WTC11 (cell line): ENCODE measurements around the gene THSD7B. TPM values are rescaled to one million over a fixed set of nuclear protein-coding genes. Genes with fewer than 3 reads are reported as not detected.

Experiments
- ATAC-seq: fragments of 200-7000 bp; cut with Tn5 transposase; 2 replicates; pipeline ENCODE4 v1.10.0; 2021; ENCODE audit warnings: mild to moderate bottlenecking, moderate library complexity
- CTCF ChIA-PET: fragments of 300-600 bp; sonication (Branson Sonifier 250); formaldehyde crosslinking; loops from one replicate; lab custom pipeline; 2021; ENCODE audit warnings: antibody characterized with exemption; lab: Charles Lee
- POLR2A ChIA-PET: fragments of 350-600 bp; sonication (Branson Sonifier 250); formaldehyde crosslinking; loops from one replicate; lab custom pipeline; 2021; ENCODE audit warnings: antibody characterized with exemption; lab: Charles Lee
- DNase-seq: peaks from one replicate; pipeline ENCODE4 v3.0.0; 2021; ENCODE audit warnings: low spot score
- H3K27ac Mint-ChIP-seq: 2 replicates; pipeline ENCODE4 v1.8.0; 2021; ENCODE audit warnings: mixed read lengths
- H3K27me3 Mint-ChIP-seq: 2 replicates; pipeline ENCODE4 v1.8.0; 2021; ENCODE audit warnings: low read depth, mild to moderate bottlenecking, moderate library complexity, mixed read lengths
- H3K36me3 Mint-ChIP-seq: 2 replicates; pipeline ENCODE4 v1.8.0; 2021; ENCODE audit warnings: mixed read lengths
- H3K4me1 Mint-ChIP-seq: 2 replicates; pipeline ENCODE4 v1.8.0; 2022; ENCODE audit warnings: mixed read lengths
- H3K4me3 Mint-ChIP-seq: 2 replicates; pipeline ENCODE4 v1.8.0; 2021; ENCODE audit warnings: mild to moderate bottlenecking, moderate library complexity, mixed read lengths
- H3K9me3 Mint-ChIP-seq: 2 replicates; pipeline ENCODE4 v1.8.0; 2021; ENCODE audit warnings: mixed read lengths
- CREM ChIP-seq: sonication (generic); formaldehyde crosslinking; IDR thresholded peaks from 2 replicates; pipeline ENCODE4 v1.8.1; 2022; ENCODE audit warnings: mild to moderate bottlenecking, missing genetic modification reagents, moderate library complexity
- EMX1 ChIP-seq: fragments of 250-450 bp; sonication (Bioruptor Pico); IDR thresholded peaks from 2 replicates; pipeline ENCODE4 v1.8.0; 2021; ENCODE audit warnings: mild to moderate bottlenecking
- SMAD3 ChIP-seq: sonication (generic); formaldehyde crosslinking; IDR thresholded peaks from 2 replicates; pipeline ENCODE4 v1.8.0; 2022; ENCODE audit warnings: missing genetic modification reagents, mild to moderate bottlenecking, borderline replicate concordance
- TEAD1 ChIP-seq: sonication (generic); formaldehyde crosslinking; IDR thresholded peaks from 2 replicates; pipeline ENCODE4 v1.8.0; 2022; ENCODE audit warnings: mild to moderate bottlenecking, missing genetic modification reagents
- TP53 ChIP-seq: sonication (generic); formaldehyde crosslinking; IDR thresholded peaks from 2 replicates; pipeline ENCODE4 v1.8.1; 2023; ENCODE audit warnings: mild to moderate bottlenecking, missing genetic modification reagents
- ZNF263 ChIP-seq: sonication (generic); formaldehyde crosslinking; IDR thresholded peaks from 2 replicates; pipeline ENCODE4 v1.8.1; 2022; ENCODE audit warnings: low read depth, mild to moderate bottlenecking, moderate library complexity, missing genetic modification reagents
- total RNA-seq: library from RNA; stranded (reverse); gene quantifications from 3 replicates; pipeline ENCODE4 v1.2.3, GENCODE V29; 2021
- TF ChIP-seq, protein P1 (sequence below): fragments of 200-600 bp; IDR thresholded peaks from 2 replicates; pipeline ENCODE4 v1.8.0; 2022; ENCODE audit warnings: antibody characterized with exemption
- TF ChIP-seq, protein P2 (sequence below): sonication (generic); formaldehyde crosslinking; IDR thresholded peaks from 2 replicates; pipeline ENCODE4 v1.8.1; 2023; ENCODE audit warnings: mild to moderate bottlenecking, missing genetic modification reagents, borderline replicate concordance
- TF ChIP-seq, protein P3 (sequence below): sonication (generic); formaldehyde crosslinking; IDR thresholded peaks from 2 replicates; pipeline ENCODE4 v1.8.1; 2023; ENCODE audit warnings: mild to moderate bottlenecking, missing genetic modification reagents
- TF ChIP-seq, protein P4 (sequence below): fragments of 250-450 bp; sonication (Bioruptor Pico); IDR thresholded peaks from 2 replicates; pipeline ENCODE4 v1.9.0; 2021; ENCODE audit warnings: mild to moderate bottlenecking
- TF ChIP-seq, protein P5 (sequence below): sonication (generic); formaldehyde crosslinking; conservative IDR thresholded peaks from 2 replicates; pipeline ENCODE4 v1.8.1; 2022; ENCODE audit warnings: mild to moderate bottlenecking, missing genetic modification reagents
- TF ChIP-seq, protein P6 (sequence below): sonication (generic); formaldehyde crosslinking; IDR thresholded peaks from 2 replicates; pipeline ENCODE4 v1.8.0; 2023; ENCODE audit warnings: missing genetic modification reagents, mild to moderate bottlenecking, borderline replicate concordance
- TF ChIP-seq, protein P7 (sequence below): sonication (generic); formaldehyde crosslinking; IDR thresholded peaks from 2 replicates; pipeline ENCODE4 v1.8.1; 2023; ENCODE audit warnings: mild to moderate bottlenecking, missing genetic modification reagents, moderate library complexity
- TF ChIP-seq, protein P8 (sequence below): sonication (generic); formaldehyde crosslinking; IDR thresholded peaks from 2 replicates; pipeline ENCODE4 v1.8.1; 2023; ENCODE audit warnings: mild to moderate bottlenecking, moderate library complexity, missing genetic modification reagents
- TF ChIP-seq, protein P9 (sequence below): fragments of 250-450 bp; sonication (Bioruptor Pico); IDR thresholded peaks from 2 replicates; pipeline ENCODE4 v2.1.2; 2022; ENCODE audit warnings: mild to moderate bottlenecking, moderate library complexity
- TF ChIP-seq, protein P10 (sequence below): sonication (generic); formaldehyde crosslinking; IDR thresholded peaks from 2 replicates; pipeline ENCODE4 v1.8.0; 2022; ENCODE audit warnings: mild to moderate bottlenecking, missing genetic modification reagents

Gene THSD7B
- total RNA-seq, 1 experiment from 2014 or later, result 2.9 TPM

DNA sequence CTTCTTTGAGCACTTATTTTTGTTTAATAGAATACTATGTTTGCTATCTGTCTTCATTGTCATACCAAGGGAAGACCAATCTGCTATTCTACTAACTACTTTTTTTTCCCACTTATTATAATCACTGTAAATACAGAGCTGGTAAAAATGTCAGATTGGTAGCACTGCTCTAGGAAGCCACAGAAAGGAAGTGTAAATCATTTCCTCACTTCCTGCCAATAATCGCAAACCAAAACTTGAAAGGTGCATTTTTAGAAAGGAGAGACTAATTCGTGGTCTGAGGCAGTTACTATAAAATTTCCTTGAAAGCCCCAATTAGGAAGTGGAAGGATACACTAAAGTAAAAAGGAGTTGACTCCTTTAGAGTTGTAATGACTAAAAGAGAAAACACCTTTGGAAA lies 13.9 kb upstream of the THSD7B start:
- POLR2A ChIA-PET, result no interaction called here
- CTCF ChIA-PET, result no interaction called here
- no peaks in the 10 kb centered on the region for H3K9me3 Mint-ChIP-seq

More for the DNA sequence above, 13.9 kb upstream of the THSD7B start:
- no peak for ATAC-seq
- no peak for DNase-seq
- H3K36me3 Mint-ChIP-seq, result no peaks in the 10 kb centered on the region
- no peak overlapping the region for H3K27ac Mint-ChIP-seq
- TF ChIP-seq ZNF263 (CRISPR knock-in tag) (no peak), TEAD1 (CRISPR knock-in tag) (no peak), CREM (no peak), EMX1 (CRISPR knock-in tag) (no peak), SMAD3 (no peak), TP53 (CRISPR knock-in tag) (no peak)
- TF ChIP-seq, protein P1, sequence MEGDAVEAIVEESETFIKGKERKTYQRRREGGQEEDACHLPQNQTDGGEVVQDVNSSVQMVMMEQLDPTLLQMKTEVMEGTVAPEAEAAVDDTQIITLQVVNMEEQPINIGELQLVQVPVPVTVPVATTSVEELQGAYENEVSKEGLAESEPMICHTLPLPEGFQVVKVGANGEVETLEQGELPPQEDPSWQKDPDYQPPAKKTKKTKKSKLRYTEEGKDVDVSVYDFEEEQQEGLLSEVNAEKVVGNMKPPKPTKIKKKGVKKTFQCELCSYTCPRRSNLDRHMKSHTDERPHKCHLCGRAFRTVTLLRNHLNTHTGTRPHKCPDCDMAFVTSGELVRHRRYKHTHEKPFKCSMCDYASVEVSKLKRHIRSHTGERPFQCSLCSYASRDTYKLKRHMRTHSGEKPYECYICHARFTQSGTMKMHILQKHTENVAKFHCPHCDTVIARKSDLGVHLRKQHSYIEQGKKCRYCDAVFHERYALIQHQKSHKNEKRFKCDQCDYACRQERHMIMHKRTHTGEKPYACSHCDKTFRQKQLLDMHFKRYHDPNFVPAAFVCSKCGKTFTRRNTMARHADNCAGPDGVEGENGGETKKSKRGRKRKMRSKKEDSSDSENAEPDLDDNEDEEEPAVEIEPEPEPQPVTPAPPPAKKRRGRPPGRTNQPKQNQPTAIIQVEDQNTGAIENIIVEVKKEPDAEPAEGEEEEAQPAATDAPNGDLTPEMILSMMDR, result no peak
- TF ChIP-seq, protein P2, sequence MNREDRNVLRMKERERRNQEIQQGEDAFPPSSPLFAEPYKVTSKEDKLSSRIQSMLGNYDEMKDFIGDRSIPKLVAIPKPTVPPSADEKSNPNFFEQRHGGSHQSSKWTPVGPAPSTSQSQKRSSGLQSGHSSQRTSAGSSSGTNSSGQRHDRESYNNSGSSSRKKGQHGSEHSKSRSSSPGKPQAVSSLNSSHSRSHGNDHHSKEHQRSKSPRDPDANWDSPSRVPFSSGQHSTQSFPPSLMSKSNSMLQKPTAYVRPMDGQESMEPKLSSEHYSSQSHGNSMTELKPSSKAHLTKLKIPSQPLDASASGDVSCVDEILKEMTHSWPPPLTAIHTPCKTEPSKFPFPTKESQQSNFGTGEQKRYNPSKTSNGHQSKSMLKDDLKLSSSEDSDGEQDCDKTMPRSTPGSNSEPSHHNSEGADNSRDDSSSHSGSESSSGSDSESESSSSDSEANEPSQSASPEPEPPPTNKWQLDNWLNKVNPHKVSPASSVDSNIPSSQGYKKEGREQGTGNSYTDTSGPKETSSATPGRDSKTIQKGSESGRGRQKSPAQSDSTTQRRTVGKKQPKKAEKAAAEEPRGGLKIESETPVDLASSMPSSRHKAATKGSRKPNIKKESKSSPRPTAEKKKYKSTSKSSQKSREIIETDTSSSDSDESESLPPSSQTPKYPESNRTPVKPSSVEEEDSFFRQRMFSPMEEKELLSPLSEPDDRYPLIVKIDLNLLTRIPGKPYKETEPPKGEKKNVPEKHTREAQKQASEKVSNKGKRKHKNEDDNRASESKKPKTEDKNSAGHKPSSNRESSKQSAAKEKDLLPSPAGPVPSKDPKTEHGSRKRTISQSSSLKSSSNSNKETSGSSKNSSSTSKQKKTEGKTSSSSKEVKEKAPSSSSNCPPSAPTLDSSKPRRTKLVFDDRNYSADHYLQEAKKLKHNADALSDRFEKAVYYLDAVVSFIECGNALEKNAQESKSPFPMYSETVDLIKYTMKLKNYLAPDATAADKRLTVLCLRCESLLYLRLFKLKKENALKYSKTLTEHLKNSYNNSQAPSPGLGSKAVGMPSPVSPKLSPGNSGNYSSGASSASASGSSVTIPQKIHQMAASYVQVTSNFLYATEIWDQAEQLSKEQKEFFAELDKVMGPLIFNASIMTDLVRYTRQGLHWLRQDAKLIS (CRISPR knock-in tag), result no peak
- TF ChIP-seq, protein P3, sequence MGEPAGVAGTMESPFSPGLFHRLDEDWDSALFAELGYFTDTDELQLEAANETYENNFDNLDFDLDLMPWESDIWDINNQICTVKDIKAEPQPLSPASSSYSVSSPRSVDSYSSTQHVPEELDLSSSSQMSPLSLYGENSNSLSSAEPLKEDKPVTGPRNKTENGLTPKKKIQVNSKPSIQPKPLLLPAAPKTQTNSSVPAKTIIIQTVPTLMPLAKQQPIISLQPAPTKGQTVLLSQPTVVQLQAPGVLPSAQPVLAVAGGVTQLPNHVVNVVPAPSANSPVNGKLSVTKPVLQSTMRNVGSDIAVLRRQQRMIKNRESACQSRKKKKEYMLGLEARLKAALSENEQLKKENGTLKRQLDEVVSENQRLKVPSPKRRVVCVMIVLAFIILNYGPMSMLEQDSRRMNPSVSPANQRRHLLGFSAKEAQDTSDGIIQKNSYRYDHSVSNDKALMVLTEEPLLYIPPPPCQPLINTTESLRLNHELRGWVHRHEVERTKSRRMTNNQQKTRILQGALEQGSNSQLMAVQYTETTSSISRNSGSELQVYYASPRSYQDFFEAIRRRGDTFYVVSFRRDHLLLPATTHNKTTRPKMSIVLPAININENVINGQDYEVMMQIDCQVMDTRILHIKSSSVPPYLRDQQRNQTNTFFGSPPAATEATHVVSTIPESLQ (CRISPR knock-in tag), result no peak
- TF ChIP-seq, protein P4, sequence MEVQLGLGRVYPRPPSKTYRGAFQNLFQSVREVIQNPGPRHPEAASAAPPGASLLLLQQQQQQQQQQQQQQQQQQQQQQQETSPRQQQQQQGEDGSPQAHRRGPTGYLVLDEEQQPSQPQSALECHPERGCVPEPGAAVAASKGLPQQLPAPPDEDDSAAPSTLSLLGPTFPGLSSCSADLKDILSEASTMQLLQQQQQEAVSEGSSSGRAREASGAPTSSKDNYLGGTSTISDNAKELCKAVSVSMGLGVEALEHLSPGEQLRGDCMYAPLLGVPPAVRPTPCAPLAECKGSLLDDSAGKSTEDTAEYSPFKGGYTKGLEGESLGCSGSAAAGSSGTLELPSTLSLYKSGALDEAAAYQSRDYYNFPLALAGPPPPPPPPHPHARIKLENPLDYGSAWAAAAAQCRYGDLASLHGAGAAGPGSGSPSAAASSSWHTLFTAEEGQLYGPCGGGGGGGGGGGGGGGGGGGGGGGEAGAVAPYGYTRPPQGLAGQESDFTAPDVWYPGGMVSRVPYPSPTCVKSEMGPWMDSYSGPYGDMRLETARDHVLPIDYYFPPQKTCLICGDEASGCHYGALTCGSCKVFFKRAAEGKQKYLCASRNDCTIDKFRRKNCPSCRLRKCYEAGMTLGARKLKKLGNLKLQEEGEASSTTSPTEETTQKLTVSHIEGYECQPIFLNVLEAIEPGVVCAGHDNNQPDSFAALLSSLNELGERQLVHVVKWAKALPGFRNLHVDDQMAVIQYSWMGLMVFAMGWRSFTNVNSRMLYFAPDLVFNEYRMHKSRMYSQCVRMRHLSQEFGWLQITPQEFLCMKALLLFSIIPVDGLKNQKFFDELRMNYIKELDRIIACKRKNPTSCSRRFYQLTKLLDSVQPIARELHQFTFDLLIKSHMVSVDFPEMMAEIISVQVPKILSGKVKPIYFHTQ (CRISPR knock-in tag), result no peak
- TF ChIP-seq, protein P5, sequence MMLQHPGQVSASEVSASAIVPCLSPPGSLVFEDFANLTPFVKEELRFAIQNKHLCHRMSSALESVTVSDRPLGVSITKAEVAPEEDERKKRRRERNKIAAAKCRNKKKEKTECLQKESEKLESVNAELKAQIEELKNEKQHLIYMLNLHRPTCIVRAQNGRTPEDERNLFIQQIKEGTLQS (CRISPR knock-in tag), result no peak
- TF ChIP-seq, protein P6, sequence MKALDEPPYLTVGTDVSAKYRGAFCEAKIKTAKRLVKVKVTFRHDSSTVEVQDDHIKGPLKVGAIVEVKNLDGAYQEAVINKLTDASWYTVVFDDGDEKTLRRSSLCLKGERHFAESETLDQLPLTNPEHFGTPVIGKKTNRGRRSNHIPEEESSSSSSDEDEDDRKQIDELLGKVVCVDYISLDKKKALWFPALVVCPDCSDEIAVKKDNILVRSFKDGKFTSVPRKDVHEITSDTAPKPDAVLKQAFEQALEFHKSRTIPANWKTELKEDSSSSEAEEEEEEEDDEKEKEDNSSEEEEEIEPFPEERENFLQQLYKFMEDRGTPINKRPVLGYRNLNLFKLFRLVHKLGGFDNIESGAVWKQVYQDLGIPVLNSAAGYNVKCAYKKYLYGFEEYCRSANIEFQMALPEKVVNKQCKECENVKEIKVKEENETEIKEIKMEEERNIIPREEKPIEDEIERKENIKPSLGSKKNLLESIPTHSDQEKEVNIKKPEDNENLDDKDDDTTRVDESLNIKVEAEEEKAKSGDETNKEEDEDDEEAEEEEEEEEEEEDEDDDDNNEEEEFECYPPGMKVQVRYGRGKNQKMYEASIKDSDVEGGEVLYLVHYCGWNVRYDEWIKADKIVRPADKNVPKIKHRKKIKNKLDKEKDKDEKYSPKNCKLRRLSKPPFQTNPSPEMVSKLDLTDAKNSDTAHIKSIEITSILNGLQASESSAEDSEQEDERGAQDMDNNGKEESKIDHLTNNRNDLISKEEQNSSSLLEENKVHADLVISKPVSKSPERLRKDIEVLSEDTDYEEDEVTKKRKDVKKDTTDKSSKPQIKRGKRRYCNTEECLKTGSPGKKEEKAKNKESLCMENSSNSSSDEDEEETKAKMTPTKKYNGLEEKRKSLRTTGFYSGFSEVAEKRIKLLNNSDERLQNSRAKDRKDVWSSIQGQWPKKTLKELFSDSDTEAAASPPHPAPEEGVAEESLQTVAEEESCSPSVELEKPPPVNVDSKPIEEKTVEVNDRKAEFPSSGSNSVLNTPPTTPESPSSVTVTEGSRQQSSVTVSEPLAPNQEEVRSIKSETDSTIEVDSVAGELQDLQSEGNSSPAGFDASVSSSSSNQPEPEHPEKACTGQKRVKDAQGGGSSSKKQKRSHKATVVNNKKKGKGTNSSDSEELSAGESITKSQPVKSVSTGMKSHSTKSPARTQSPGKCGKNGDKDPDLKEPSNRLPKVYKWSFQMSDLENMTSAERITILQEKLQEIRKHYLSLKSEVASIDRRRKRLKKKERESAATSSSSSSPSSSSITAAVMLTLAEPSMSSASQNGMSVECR (CRISPR knock-in tag), result no peak
- TF ChIP-seq, protein P7, sequence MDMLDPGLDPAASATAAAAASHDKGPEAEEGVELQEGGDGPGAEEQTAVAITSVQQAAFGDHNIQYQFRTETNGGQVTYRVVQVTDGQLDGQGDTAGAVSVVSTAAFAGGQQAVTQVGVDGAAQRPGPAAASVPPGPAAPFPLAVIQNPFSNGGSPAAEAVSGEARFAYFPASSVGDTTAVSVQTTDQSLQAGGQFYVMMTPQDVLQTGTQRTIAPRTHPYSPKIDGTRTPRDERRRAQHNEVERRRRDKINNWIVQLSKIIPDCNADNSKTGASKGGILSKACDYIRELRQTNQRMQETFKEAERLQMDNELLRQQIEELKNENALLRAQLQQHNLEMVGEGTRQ, result no peak
- TF ChIP-seq, protein P8, sequence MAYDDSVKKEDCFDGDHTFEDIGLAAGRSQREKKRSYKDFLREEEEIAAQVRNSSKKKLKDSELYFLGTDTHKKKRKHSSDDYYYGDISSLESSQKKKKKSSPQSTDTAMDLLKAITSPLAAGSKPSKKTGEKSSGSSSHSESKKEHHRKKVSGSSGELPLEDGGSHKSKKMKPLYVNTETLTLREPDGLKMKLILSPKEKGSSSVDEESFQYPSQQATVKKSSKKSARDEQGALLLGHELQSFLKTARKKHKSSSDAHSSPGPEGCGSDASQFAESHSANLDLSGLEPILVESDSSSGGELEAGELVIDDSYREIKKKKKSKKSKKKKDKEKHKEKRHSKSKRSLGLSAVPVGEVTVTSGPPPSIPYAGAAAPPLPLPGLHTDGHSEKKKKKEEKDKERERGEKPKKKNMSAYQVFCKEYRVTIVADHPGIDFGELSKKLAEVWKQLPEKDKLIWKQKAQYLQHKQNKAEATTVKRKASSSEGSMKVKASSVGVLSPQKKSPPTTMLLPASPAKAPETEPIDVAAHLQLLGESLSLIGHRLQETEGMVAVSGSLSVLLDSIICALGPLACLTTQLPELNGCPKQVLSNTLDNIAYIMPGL (CRISPR knock-in tag), result no peak
- TF ChIP-seq, protein P9, sequence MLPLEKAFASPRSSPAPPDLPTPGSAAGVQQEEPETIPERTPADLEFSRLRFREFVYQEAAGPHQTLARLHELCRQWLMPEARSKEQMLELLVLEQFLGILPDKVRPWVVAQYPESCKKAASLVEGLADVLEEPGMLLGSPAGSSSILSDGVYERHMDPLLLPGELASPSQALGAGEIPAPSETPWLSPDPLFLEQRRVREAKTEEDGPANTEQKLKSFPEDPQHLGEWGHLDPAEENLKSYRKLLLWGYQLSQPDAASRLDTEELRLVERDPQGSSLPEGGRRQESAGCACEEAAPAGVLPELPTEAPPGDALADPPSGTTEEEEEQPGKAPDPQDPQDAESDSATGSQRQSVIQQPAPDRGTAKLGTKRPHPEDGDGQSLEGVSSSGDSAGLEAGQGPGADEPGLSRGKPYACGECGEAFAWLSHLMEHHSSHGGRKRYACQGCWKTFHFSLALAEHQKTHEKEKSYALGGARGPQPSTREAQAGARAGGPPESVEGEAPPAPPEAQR, result no peak
- TF ChIP-seq, protein P10, sequence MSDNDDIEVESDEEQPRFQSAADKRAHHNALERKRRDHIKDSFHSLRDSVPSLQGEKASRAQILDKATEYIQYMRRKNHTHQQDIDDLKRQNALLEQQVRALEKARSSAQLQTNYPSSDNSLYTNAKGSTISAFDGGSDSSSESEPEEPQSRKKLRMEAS, result no peak
- H3K27me3 Mint-ChIP-seq, result no peaks in the 10 kb centered on the region; the same call in none of the 2 replicates
- H3K4me1 Mint-ChIP-seq, result peaks cover 5% of the 10 kb centered on the region; the same call in 1 of the 2 replicates
- no peak overlapping the region for H3K4me3 Mint-ChIP-seq
